HepG2 (cell line): ENCODE data around the gene LHFPL2. TPM values are rescaled to one million over a fixed set of nuclear protein-coding genes. Genes with fewer than 3 reads are reported as not detected.

Source experiments
- ATAC-seq: fragments of 200-7000 bp; cut with Tn5 transposase; 3 replicates; pipeline ENCODE4 v1.9.1; 2020; ENCODE audit warnings: mild to moderate bottlenecking, moderate library complexity
- BruUV-seq: library from RNA; stranded (reverse); fragments of 400-500 nt; replicated peaks from 2 replicates; lab custom pipeline; 2021; lab: Mats Ljungman, UMichigan
- CTCF ChIA-PET: fragments of 300-600 bp; formaldehyde crosslinking; extraction: SDS; loops from one replicate; lab custom pipeline; 2021; ENCODE audit warnings: low total read pairs, inconsistent platforms, low intra/inter-chr PET ratio; lab: Yijun Ruan, JAX
- POLR2A ChIA-PET: fragments of 350-600 bp; sonication (Branson Sonifier 250); formaldehyde crosslinking; loops from one replicate; lab custom pipeline; 2020; ENCODE audit warnings: antibody characterized with exemption, inconsistent platforms; lab: Yijun Ruan, JAX
- DNase-seq: peaks from one replicate; pipeline ENCODE4 v3.0.0-alpha.2; 2015; ENCODE audit warnings: low spot score
- FAIRE-seq: peaks from 3 replicates; lab custom pipeline; 2011; peaks lifted over from hg19 to GRCh38; lab: Jason Lieb, UNC
- H2AFZ ChIP-seq: one replicate; pipeline ENCODE4 v1.6.1; 2011; ENCODE audit warnings: low read length, inconsistent platforms
- H3K27ac ChIP-seq: fragments of 300-600 bp; 3 replicates; pipeline ENCODE4 v1.8.0; 2011; ENCODE audit warnings: mixed run types, mild to moderate bottlenecking, mixed read lengths, low read length, inconsistent platforms; ENCODE audit not compliant: insufficient read depth; ENCODE audit errors: extremely low read length
- H3K27me3 ChIP-seq, 2 experiments: fragments of 200-600 bp in 1 of 2; 2 replicates in 1 of 2; 3 replicates in 1 of 2; pipeline versions ENCODE4 v1.6.0 to v1.8.0; 2011; ENCODE audit warnings: low read length in 2 of 2, mild to moderate bottlenecking in 2 of 2, moderate library complexity in 2 of 2, inconsistent platforms in 1 of 2; ENCODE audit not compliant: insufficient read depth in 2 of 2, control insufficient read depth in 1 of 2
- H3K36me3 ChIP-seq, 2 experiments: fragments of 200-600 bp in 1 of 2; replicated peaks in 1 of 2; 2 replicates in 1 of 2; 3 replicates in 1 of 2; pipeline versions ENCODE4 v1.5.1 to v1.8.0; 2011; ENCODE audit warnings: low read length in 2 of 2, inconsistent platforms in 1 of 2; ENCODE audit not compliant: insufficient read depth in 2 of 2, control insufficient read depth in 1 of 2
- H3K4me1 ChIP-seq: 2 replicates; pipeline ENCODE4 v1.5.1; 2012; ENCODE audit warnings: low read length, inconsistent platforms; ENCODE audit not compliant: insufficient read depth
- H3K4me2 ChIP-seq: 2 replicates; pipeline ENCODE4 v1.6.0; 2011; ENCODE audit warnings: low read depth, low read length, inconsistent platforms
- H3K4me3 ChIP-seq, 3 experiments: fragments of 200-600 bp in 1 of 3; sonication (generic), shearing (Covaris generic) in 1 of 3; replicated peaks in 1 of 3; 2 replicates each; pipeline ENCODE4 v1.5.1; 2011 to 2016; ENCODE audit warnings: low read length in 3 of 3, inconsistent platforms in 2 of 3, low read depth in 2 of 3, mild to moderate bottlenecking in 2 of 3, control low read depth in 1 of 3, mixed read lengths in 1 of 3; ENCODE audit not compliant: insufficient read depth in 1 of 3
- H3K79me2 ChIP-seq: one replicate; pipeline ENCODE4 v1.6.1; 2011; ENCODE audit warnings: low read length, inconsistent platforms; ENCODE audit not compliant: insufficient read depth
- H3K9ac ChIP-seq: 2 replicates; pipeline ENCODE4 v1.6.0; 2011; ENCODE audit warnings: mild to moderate bottlenecking, low read depth, low read length, inconsistent platforms; ENCODE audit not compliant: insufficient read depth
- H3K9me3 ChIP-seq: 2 replicates; pipeline ENCODE4 v1.5.1; 2012; ENCODE audit warnings: mild to moderate bottlenecking, low read length
- H4K20me1 ChIP-seq: 2 replicates; pipeline ENCODE4 v1.6.0; 2011; ENCODE audit warnings: inconsistent platforms, mild to moderate bottlenecking, low read length, moderate library complexity; ENCODE audit not compliant: insufficient read depth
- ETV6 ChIP-seq: sonication (generic); formaldehyde crosslinking; conservative IDR thresholded peaks from 2 replicates; pipeline ENCODE4 v1.4.0; 2020; ENCODE audit warnings: missing genetic modification reagents
- GATAD1 ChIP-seq: IDR thresholded peaks from 2 replicates; pipeline ENCODE4 v1.6.1; 2016; ENCODE audit warnings: missing genetic modification reagents, missing compliant biosample characterization
- KMT2B ChIP-seq: IDR thresholded peaks from 2 replicates; pipeline ENCODE4 v1.6.1; 2016; ENCODE audit warnings: missing genetic modification reagents, missing compliant biosample characterization
- NFE2 ChIP-seq: sonication (generic); formaldehyde crosslinking; IDR thresholded peaks from 2 replicates; pipeline ENCODE4 v1.4.0; 2020; ENCODE audit warnings: missing genetic modification reagents
- NFE2L1 ChIP-seq: sonication (generic); formaldehyde crosslinking; IDR thresholded peaks from 2 replicates; pipeline ENCODE4 v1.4.0; 2020; ENCODE audit warnings: missing genetic modification reagents, mild to moderate bottlenecking, borderline replicate concordance
- NKX3-1 ChIP-seq: sonication (generic); formaldehyde crosslinking; IDR thresholded peaks from 2 replicates; pipeline ENCODE4 v1.5.0; 2020; ENCODE audit warnings: missing genetic modification reagents
- PAWR ChIP-seq: sonication (generic); formaldehyde crosslinking; IDR thresholded peaks from 2 replicates; pipeline ENCODE4 v1.4.0; 2020; ENCODE audit warnings: missing genetic modification reagents, mild to moderate bottlenecking, borderline replicate concordance
- SATB2 ChIP-seq: sonication (generic); formaldehyde crosslinking; IDR thresholded peaks from 2 replicates; pipeline ENCODE4 v1.5.0; 2020; ENCODE audit warnings: missing genetic modification reagents
- SMC3 ChIP-seq: IDR thresholded peaks from 2 replicates; pipeline ENCODE4 v1.6.1; 2011; ENCODE audit warnings: low read length, improper control_type of control experiment
- SSRP1 ChIP-seq: IDR thresholded peaks from 2 replicates; pipeline ENCODE4 v1.6.1; 2016; ENCODE audit warnings: control low read depth
- TARDBP ChIP-seq: sonication (generic); formaldehyde crosslinking; IDR thresholded peaks from 2 replicates; pipeline ENCODE4 v1.8.0; 2022; ENCODE audit warnings: mild to moderate bottlenecking, missing genetic modification reagents
- TCF12 ChIP-seq, 2 experiments: fragments of 450-650 bp in 1 of 2; sonication (generic) in 1 of 2; formaldehyde crosslinking in 1 of 2; IDR thresholded peaks; 2 replicates each; pipeline versions ENCODE4 v1.6.1 to v1.8.0; 2017 to 2022; ENCODE audit warnings: antibody characterized with exemption in 1 of 2, mild to moderate bottlenecking in 1 of 2, missing genetic modification reagents in 1 of 2, moderate library complexity in 1 of 2
- ZBTB46 ChIP-seq: sonication (generic); formaldehyde crosslinking; IDR thresholded peaks from 2 replicates; pipeline ENCODE4 v1.4.0; 2020; ENCODE audit warnings: mild to moderate bottlenecking, missing genetic modification reagents, borderline replicate concordance
- ZKSCAN1 ChIP-seq: fragments of 150-350 bp; IDR thresholded peaks from 2 replicates; pipeline ENCODE4 v1.6.1; 2014; ENCODE audit warnings: low read length
- ZKSCAN5 ChIP-seq: sonication (generic); formaldehyde crosslinking; IDR thresholded peaks from 2 replicates; pipeline ENCODE4 v1.5.1; 2020; ENCODE audit warnings: mild to moderate bottlenecking, missing genetic modification reagents
- ZNF414 ChIP-seq: sonication (generic); formaldehyde crosslinking; IDR thresholded peaks from 2 replicates; pipeline ENCODE4 v1.5.0; 2020; ENCODE audit warnings: missing genetic modification reagents
- WGBS: methylation state at CpG from one replicate; pipeline ENCODE4 v1.1.6; 2017; ENCODE audit warnings: low lambda C conversion rate; 5-methylcytosine and 5-hydroxymethylcytosine counted together
- in situ Hi-C: cut with HindIII; loops from 2 replicates; pipeline ENCODE4 v1.10.0; 2017; ENCODE audit warnings: low pct_unique_long_range_greater_than_20kb; ENCODE audit not compliant: extremely low pct_ligation_motif_present
- intact Hi-C: fragments of 100-400 bp; cut with micrococcal nuclease; formaldehyde crosslinking; loops from one replicate; pipeline ENCODE4 v1.10.0; 2022; ENCODE audit not compliant: unreplicated experiment
- polyA plus RNA-seq, 8 experiments: library from polyadenylated mRNA; depleted of rRNA in 3 of 8; stranded (reverse) in 7 of 8; unstranded in 1 of 8; fragments of >200 nt; fragmentation: Illumina TruSeq in 4 of 8; extraction: Trizol in 4 of 8; gene quantifications; 2 replicates each; pipeline versions ENCODE4 v1.2.1 to v1.2.3, GENCODE V29; 2011 to 2016; ENCODE audit warnings: low read depth in 4 of 8, missing spikeins in 1 of 8, mixed read lengths in 1 of 8; ENCODE audit not compliant: insufficient read depth in 1 of 8
- total RNA-seq, 5 experiments: library from RNA; depleted of rRNA; stranded (reverse); fragments of >200 nt; fragmentation: Illumina TruSeq; extraction: Trizol; gene quantifications; 2 replicates each; pipeline ENCODE4 v1.2.3, GENCODE V29; 2016; ENCODE audit warnings: low read depth in 1 of 5
- TF ChIP-seq, protein P1 (sequence below): IDR thresholded peaks from 2 replicates; pipeline ENCODE4 v1.6.1; 2018; ENCODE audit warnings: missing genetic modification reagents, mild to moderate bottlenecking, missing compliant biosample characterization
- TF ChIP-seq, protein P2 (sequence below), 2 experiments: IDR thresholded peaks; 2 replicates each; pipeline ENCODE4 v1.6.1; 2011 to 2012; ENCODE audit warnings: low read length in 2 of 2, borderline replicate concordance in 1 of 2, low read depth in 1 of 2, mild to moderate bottlenecking in 1 of 2, moderate library complexity in 1 of 2

Gene LHFPL2
- total and polyA plus RNA-seq, 2 of the 13 experiments (the other 11 are each of a cell fraction or from before 2014, with no cell fraction given): 6.0 to 20.0 TPM

- POLR2A ChIA-PET: no interaction called here
- no peak for TF ChIP-seq KMT2B
- TF ChIP-seq, protein P1, sequence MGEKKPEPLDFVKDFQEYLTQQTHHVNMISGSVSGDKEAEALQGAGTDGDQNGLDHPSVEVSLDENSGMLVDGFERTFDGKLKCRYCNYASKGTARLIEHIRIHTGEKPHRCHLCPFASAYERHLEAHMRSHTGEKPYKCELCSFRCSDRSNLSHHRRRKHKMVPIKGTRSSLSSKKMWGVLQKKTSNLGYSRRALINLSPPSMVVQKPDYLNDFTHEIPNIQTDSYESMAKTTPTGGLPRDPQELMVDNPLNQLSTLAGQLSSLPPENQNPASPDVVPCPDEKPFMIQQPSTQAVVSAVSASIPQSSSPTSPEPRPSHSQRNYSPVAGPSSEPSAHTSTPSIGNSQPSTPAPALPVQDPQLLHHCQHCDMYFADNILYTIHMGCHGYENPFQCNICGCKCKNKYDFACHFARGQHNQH: no peak
- no peak for TF ChIP-seq SATB2 (CRISPR knock-in tag)
- TF ChIP-seq NFE2 (CRISPR knock-in tag): no peak
- no peak for TF ChIP-seq TCF12 (IDR thresholded peaks at IDR 0.05)
- TF ChIP-seq TCF12 (CRISPR knock-in tag; IDR thresholded peaks at IDR 0.05): no peak
- TF ChIP-seq TARDBP (CRISPR knock-in tag): no peak
- TF ChIP-seq NFE2L1 (CRISPR knock-in tag): no peak
- TF ChIP-seq SSRP1: no peak
- no peak for TF ChIP-seq GATAD1
- TF ChIP-seq ZBTB46 (CRISPR knock-in tag): no peak
- no peak for TF ChIP-seq PAWR (CRISPR knock-in tag)
- no peak for TF ChIP-seq ZKSCAN1
- TF ChIP-seq ETV6 (CRISPR knock-in tag): no peak
- TF ChIP-seq SMC3: no peak
- TF ChIP-seq NKX3-1 (CRISPR knock-in tag): no peak
- TF ChIP-seq, protein P2, sequence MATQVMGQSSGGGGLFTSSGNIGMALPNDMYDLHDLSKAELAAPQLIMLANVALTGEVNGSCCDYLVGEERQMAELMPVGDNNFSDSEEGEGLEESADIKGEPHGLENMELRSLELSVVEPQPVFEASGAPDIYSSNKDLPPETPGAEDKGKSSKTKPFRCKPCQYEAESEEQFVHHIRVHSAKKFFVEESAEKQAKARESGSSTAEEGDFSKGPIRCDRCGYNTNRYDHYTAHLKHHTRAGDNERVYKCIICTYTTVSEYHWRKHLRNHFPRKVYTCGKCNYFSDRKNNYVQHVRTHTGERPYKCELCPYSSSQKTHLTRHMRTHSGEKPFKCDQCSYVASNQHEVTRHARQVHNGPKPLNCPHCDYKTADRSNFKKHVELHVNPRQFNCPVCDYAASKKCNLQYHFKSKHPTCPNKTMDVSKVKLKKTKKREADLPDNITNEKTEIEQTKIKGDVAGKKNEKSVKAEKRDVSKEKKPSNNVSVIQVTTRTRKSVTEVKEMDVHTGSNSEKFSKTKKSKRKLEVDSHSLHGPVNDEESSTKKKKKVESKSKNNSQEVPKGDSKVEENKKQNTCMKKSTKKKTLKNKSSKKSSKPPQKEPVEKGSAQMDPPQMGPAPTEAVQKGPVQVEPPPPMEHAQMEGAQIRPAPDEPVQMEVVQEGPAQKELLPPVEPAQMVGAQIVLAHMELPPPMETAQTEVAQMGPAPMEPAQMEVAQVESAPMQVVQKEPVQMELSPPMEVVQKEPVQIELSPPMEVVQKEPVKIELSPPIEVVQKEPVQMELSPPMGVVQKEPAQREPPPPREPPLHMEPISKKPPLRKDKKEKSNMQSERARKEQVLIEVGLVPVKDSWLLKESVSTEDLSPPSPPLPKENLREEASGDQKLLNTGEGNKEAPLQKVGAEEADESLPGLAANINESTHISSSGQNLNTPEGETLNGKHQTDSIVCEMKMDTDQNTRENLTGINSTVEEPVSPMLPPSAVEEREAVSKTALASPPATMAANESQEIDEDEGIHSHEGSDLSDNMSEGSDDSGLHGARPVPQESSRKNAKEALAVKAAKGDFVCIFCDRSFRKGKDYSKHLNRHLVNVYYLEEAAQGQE (IDR thresholded peaks at IDR 0.05; ENCODE audit: borderline replicate concordance in 1 of 2, low read depth in 1 of 2, low read length in 2 of 2): no peak
- no peak for TF ChIP-seq ZNF414
- no peak for TF ChIP-seq ZKSCAN5 (CRISPR knock-in tag)
Measured at GRCh38 chr5:78691084-78691960, 42.8 kb upstream of the LHFPL2 start.

More at GRCh38 chr5:78691084-78691960, 42.8 kb upstream of the LHFPL2 start:
- Histone ChIP-seq H4K20me1 (no peaks in the 10 kb centered on the region), H3K4me2 (no peak overlapping the region), H3K79me2 (no peaks in the 10 kb centered on the region), H3K4me3 (no peak overlapping the region), H3K4me1 (peaks cover 6% of the 10 kb centered on the region), H3K27me3 (no peaks in the 10 kb centered on the region), H3K9ac (no peak overlapping the region), H3K36me3 (no peaks in the 10 kb centered on the region), H2AFZ (no peak overlapping the region), H3K27ac (no peak overlapping the region), H3K9me3 (no peaks in the 10 kb centered on the region)
- no TSS peak for BruUV-seq
- intact Hi-C loops: no loop called here
- CTCF ChIA-PET: no interaction called here
- DNase-seq: no peak
- no peak for ATAC-seq
- no peak for FAIRE-seq
- in situ Hi-C loops: no loop called here
- 9% methylated on average over 2 of the region's 2 CpGs for WGBS
